HG02571 (cell line): ENCODE results near the gene ETNPPL.

ENCODE experiments used
- ATAC-seq: cut with Tn5 transposase; IDR thresholded peaks from one replicate; pipeline ENCODE4 v1.9.1; 2021; ENCODE audit warnings: mild to moderate bottlenecking, moderate library complexity; ENCODE audit not compliant: unreplicated experiment

ETNPPL gene

GRCh38 chr4:108702960-108703359 lies 59.9 kb downstream of the ETNPPL start:
- no peak for ATAC-seq

DNA sequence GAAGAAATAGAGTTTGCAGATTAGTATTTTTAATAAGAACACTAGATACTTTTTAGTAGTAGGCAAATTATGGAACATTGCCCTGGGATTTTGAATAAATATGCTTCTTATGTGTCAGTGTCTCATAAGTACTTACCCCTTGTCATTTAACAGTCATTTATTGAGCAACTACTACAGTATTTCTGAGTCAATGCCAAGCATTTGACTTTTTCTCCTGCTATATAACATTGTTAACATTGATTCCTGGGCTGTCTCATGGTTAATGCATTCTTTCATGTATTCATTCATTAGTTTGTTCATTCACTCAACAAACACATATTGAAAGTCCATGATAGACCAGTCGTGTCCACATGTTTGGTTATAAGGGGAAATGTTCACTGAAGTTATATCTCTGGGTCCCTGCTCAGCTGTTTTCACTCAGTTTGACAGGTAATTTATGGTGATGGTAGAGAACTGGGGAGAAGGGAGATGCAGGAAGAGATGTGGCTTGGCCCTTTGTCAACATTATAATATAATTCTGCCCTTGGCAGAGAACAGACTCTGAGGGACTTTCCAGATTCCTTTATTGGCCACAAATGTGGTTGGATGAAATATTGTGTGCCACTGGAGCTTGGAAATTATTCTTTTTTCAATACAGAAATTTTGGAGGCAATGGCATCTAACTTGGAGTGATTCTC lies 62.6 kb downstream of the ETNPPL start:
- no peak for ATAC-seq

- no peak for ATAC-seq
These were observed 66.7 kb downstream of the ETNPPL start for GRCh38 chr4:108696160-108696559.

- ATAC-seq, result no peak
These were observed 67.8 kb downstream of the ETNPPL start for GRCh38 chr4:108695062-108695461.

DNA sequence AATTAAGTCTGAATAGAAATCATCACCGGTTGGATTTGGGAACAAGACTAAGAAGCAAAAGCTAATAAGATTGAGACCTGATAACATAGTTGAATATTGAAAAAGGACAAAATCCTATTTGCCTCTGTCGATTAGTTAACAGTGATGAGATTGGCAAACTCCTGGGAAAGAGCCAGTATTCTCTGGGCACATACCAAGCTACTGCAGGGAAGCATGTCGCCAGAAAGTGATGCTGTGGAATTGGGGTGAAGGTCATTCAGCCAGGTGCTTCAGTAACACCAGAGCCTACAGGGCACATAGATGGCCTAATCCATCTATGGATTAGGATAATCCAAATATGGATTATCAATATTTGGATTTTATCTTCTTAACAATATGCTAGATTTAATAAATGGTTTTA lies 68.4 kb downstream of the ETNPPL start:
- no peak for ATAC-seq

DNA sequence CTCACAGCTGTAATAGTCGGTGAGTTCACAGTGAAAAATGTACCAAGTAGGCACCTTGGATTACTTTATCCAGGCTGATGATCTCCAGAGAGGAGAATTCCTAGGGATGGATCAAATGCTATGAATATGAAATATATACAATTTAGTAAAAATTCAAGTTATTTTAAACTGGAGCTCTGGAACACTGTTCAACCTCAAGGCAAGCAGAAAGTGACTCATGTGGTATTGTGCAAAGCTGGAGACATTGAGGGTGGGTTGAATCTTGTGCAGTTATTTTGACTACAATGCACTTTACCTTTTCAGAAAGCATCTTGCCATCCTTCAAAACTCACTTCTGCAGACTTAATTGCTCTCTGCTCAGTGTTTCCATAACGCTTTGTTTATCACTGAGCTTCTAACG lies 69.0 kb downstream of the ETNPPL start:
- no peak for ATAC-seq

GRCh38 chr4:108693211-108693610 lies 69.6 kb downstream of the ETNPPL start:
- no peak for ATAC-seq
